MCF 10A (cell line): ENCODE data around the gene TKFC. TPM values are rescaled to one million over a fixed set of nuclear protein-coding genes. Genes with fewer than 3 reads are reported as not detected.

Experiments used
- BruUV-seq: library from RNA; stranded (reverse); fragments of 400-500 nt; replicated peaks from 2 replicates; lab custom pipeline; 2021; lab: Mats Ljungman, UMichigan
- CTCF ChIA-PET: fragments of 300-600 bp; sonication (Branson Sonifier 250); formaldehyde crosslinking; extraction: SDS; loops from one replicate; lab custom pipeline; 2021; ENCODE audit warnings: antibody characterized with exemption, inconsistent platforms; lab: Yijun Ruan, JAX
- POLR2A ChIA-PET: fragments of 300-600, 350-650 bp; sonication (Branson Sonifier 250); formaldehyde crosslinking; extraction: SDS; loops from one replicate; lab custom pipeline; 2020; ENCODE audit warnings: antibody characterized with exemption, inconsistent platforms; lab: Yijun Ruan, JAX
- DNase-seq: peaks from one replicate; pipeline ENCODE4 v3.0.0-alpha.2; 2018; ENCODE audit not compliant: unreplicated experiment
- H3K27ac Mint-ChIP-seq: one replicate; pipeline ENCODE4 v1.8.0; 2022; ENCODE audit warnings: mild to moderate bottlenecking, low read depth, mixed read lengths; ENCODE audit not compliant: unreplicated experiment
- H3K27me3 Mint-ChIP-seq: one replicate; pipeline ENCODE4 v1.8.0; 2022; ENCODE audit warnings: mixed read lengths; ENCODE audit not compliant: insufficient read depth, unreplicated experiment
- H3K36me3 Mint-ChIP-seq: one replicate; pipeline ENCODE4 v1.8.0; 2022; ENCODE audit warnings: mild to moderate bottlenecking, moderate library complexity, mixed read lengths; ENCODE audit not compliant: insufficient read depth, unreplicated experiment
- H3K4me1 Mint-ChIP-seq: one replicate; pipeline ENCODE4 v1.8.0; 2022; ENCODE audit warnings: mixed read lengths; ENCODE audit not compliant: insufficient read depth, unreplicated experiment
- H3K4me3 Mint-ChIP-seq: one replicate; pipeline ENCODE4 v1.8.0; 2022; ENCODE audit warnings: mild to moderate bottlenecking, moderate library complexity, mixed read lengths; ENCODE audit not compliant: unreplicated experiment
- H3K9me3 Mint-ChIP-seq: one replicate; pipeline ENCODE4 v1.8.0; 2022; ENCODE audit warnings: mixed read lengths; ENCODE audit not compliant: unreplicated experiment
- intact Hi-C: fragments of 100-400 bp; cut with micrococcal nuclease; formaldehyde crosslinking; loops from 2 replicates; pipeline ENCODE4 v1.14.1; 2022
- total RNA-seq: library from RNA; stranded (reverse); gene quantifications from 2 replicates; pipeline ENCODE4 v1.2.3, GENCODE V29; 2022
- TF ChIP-seq, protein P1 (sequence below): fragments of 200-600 bp; IDR thresholded peaks from one replicate; pipeline ENCODE4 v1.8.0; 2022; ENCODE audit warnings: antibody characterized with exemption, mild to moderate bottlenecking; ENCODE audit not compliant: unreplicated experiment

Gene TKFC
- total RNA-seq, 1 experiment from 2014 or later, result 93.7 TPM

DNA sequence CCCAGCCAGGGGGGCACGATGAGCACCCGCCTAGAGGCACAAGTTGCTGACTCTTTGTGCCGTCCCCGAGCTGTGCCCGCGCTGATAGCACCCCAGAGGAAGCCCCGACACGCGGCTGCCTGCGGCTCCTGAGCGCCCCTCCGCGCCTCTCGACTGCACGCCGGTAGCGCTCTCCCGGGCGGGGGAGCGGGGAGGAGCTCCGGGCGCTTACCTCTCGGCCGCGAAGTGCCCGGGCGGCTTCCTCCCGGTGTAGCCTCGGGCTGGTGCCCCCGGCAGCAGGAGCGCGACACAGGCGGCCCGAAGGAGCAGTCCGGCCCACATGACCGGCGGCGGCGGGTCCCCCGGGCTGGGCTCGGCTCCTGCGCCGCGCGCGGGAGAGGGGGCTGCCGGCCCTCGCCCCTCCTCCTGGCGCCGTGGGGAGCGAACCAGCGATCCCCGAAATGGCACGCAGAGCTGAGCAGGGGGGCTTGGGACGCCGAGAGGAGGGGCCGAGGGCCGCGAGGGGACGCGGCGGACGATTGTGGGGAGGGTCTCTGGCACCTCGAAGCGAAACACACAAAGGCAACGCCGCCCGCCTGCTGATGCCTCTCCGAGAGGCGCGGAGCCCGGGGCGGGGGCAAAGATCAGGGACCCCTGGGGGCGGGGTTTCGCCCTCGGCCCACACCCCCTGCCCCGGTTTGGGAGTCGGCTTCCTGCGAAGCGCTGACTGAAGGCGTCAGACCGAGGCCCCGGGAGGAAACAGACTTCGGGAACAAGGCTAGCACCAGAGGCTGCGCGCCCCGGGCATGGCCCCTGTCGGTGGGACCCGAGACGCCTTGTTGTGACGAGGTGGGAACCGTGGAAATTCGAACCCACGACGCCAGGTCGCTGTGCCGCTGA lies 38.1 kb upstream of the TKFC start, which contains the start of gene VWCE:
VWCE (minus strand) TSS at position 600 of the 879 bp plus-strand sequence; CDS start at position 321, 279 bp downstream.
- Mint-ChIP-seq H3K27ac (no peak within 1 kb of the TSS), H3K27me3 (peaks cover 24% of the 10 kb centered on the region), H3K36me3 (peaks cover 21% of the 10 kb centered on the region), H3K4me1 (peaks cover 28% of the 10 kb centered on the region), H3K9me3 (no peaks in the 10 kb centered on the region), H3K4me3 (peak within 1 kb of the TSS; percentile 44)
- POLR2A ChIA-PET, result interaction anchor here (0.9 to 1.2 kb wide), 3 partner anchors 12 to 24 kb away, joined by 3 read pairs; no protein-coding TSS in a partner anchor
- CTCF ChIA-PET, result interaction anchor here (1.0 kb wide), 1 partner anchor 40 kb away, joined by 3 read pairs; no protein-coding TSS in a partner anchor
- no peak for DNase-seq
- TF ChIP-seq, protein P1, sequence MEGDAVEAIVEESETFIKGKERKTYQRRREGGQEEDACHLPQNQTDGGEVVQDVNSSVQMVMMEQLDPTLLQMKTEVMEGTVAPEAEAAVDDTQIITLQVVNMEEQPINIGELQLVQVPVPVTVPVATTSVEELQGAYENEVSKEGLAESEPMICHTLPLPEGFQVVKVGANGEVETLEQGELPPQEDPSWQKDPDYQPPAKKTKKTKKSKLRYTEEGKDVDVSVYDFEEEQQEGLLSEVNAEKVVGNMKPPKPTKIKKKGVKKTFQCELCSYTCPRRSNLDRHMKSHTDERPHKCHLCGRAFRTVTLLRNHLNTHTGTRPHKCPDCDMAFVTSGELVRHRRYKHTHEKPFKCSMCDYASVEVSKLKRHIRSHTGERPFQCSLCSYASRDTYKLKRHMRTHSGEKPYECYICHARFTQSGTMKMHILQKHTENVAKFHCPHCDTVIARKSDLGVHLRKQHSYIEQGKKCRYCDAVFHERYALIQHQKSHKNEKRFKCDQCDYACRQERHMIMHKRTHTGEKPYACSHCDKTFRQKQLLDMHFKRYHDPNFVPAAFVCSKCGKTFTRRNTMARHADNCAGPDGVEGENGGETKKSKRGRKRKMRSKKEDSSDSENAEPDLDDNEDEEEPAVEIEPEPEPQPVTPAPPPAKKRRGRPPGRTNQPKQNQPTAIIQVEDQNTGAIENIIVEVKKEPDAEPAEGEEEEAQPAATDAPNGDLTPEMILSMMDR, result no peak
- intact Hi-C loops, result no loop called here
- BruUV-seq, result no TSS peak

DNA sequence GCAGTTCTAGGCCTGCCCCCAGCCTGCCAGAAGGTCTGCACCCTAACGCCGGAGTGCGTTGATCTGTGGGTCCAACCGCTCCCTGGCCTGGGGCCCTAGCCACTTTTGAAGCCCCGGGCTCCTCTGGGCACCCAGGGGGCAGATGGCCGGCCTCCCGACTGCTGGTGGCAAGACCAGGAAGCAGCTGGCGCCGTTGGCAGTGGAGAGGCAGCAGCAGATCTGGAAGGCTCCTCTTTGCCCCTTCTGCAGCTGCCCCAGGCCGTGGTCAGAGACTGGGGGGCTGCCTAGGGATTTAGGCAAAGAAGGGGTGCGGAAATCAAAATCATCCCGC lies 37.5 kb upstream of the TKFC start:
- Mint-ChIP-seq H3K4me1 (peaks cover 28% of the 10 kb centered on the region), H3K27ac (no peak overlapping the region), H3K4me3 (no peak overlapping the region), H3K9me3 (no peaks in the 10 kb centered on the region), H3K27me3 (peaks cover 24% of the 10 kb centered on the region), H3K36me3 (peaks cover 21% of the 10 kb centered on the region)
- TF ChIP-seq, protein P1, result no peak
- BruUV-seq, result no TSS peak
- POLR2A ChIA-PET, result interaction anchor here (0.9 to 4.4 kb wide), 2 partner anchors 12 to 16 kb away, joined by 3 to 24 read pairs; no protein-coding TSS in a partner anchor
- intact Hi-C loops, result no loop called here
- no peak for DNase-seq
- CTCF ChIA-PET, result interaction anchor here (1.0 kb wide), 1 partner anchor 41 kb away, joined by 3 read pairs; no protein-coding TSS in a partner anchor

DNA sequence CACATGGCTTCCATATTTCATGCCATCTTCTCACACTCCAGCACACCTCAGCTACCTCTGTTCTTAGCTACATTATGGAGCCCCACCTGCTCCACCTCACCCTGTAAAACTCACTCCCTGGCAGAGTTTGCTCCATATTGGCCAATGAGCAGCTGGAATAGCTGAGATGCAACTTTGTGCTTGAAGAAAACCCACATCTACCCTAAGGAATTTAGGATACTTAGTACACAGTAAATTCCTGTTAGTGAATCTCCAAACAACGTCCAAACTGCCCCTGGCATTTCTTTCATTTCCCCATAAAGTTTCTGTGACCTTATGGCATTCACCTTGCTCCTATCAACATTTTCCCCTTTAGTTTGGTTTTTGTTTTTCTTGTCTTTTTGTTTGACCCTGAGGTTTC lies 35.7 kb upstream of the TKFC start:
- BruUV-seq, result TSS peak; percentile 14
- no peak for DNase-seq
- TF ChIP-seq, protein P1, result no peak
- Mint-ChIP-seq H3K9me3 (no peaks in the 10 kb centered on the region), H3K27ac (peak overlapping the region; percentile 91), H3K4me3 (peak overlapping the region; percentile 35), H3K36me3 (peaks cover 15% of the 10 kb centered on the region), H3K27me3 (peaks cover 17% of the 10 kb centered on the region), H3K4me1 (peaks cover 28% of the 10 kb centered on the region)
- ChIA-PET CTCF (interaction anchor here (1.4 to 3.3 kb wide), 2 partner anchors 39 to 43 kb away, joined by 7 to 28 read pairs; no protein-coding TSS in a partner anchor), POLR2A (interaction anchor here (0.7 to 4.4 kb wide), 14 partner anchors 10 to 145 kb away, joined by 3 to 27 read pairs (median 6); partner anchors contain the start of genes CYB561A3, DDB1, TKFC and TMEM138)
- intact Hi-C loops, result loop anchor here (1.0 kb wide), 1 partner anchor 43 kb away; no protein-coding TSS in a partner anchor

DNA sequence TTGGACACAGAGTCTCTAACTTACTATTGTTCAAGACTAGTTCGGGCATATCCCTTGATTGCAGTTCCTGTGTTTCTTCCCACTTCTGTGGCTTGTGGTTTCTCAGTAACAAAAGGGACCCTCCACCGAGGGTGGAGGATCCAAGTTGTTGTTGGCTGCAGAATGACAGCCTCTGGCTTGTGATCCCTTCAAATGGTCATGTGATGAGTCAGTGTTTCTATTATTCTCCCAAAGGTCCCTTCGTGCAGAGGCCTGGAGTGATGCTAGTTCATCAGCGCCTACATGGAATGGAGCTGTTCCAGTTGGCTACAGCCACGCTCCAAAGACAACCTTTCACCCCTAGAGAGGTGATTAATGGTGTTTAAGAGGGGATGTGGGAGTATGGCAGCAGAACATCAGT lies 35.3 kb upstream of the TKFC start:
- CTCF ChIA-PET, result interaction anchor here (0.6 to 3.3 kb wide), 3 partner anchors 10 to 43 kb away, joined by 3 to 28 read pairs (median 7); no protein-coding TSS in a partner anchor
- BruUV-seq, result no TSS peak
- peak; percentile 96 for DNase-seq
- Mint-ChIP-seq H3K4me3 (peak overlapping the region; percentile 35), H3K4me1 (peaks cover 28% of the 10 kb centered on the region), H3K27me3 (peaks cover 13% of the 10 kb centered on the region), H3K27ac (peak overlapping the region; percentile 91), H3K36me3 (peaks cover 15% of the 10 kb centered on the region), H3K9me3 (no peaks in the 10 kb centered on the region)
- POLR2A ChIA-PET, result interaction anchor here (0.6 to 4.4 kb wide), 15 partner anchors 10 to 145 kb away, joined by 3 to 27 read pairs (median 5); partner anchors contain the start of genes CYB561A3, DDB1, TKFC and TMEM138
- intact Hi-C loops, result loop anchor here (1.0 kb wide), 1 partner anchor 43 kb away; no protein-coding TSS in a partner anchor
- TF ChIP-seq, protein P1, result no peak
